HL-60 (cell line): Measurements from ENCODE around the gene AGTRAP.

Experiments used
- DNase-seq, 2 experiments: peaks; one replicate each; pipeline ENCODE4 v3.0.0-alpha.2; 2010 to 2020; ENCODE audit warnings: low read depth in 1 of 2, low spot score in 1 of 2
- H3K27ac ChIP-seq: fragments of 250-450 bp; sonication (Bioruptor Pico); replicated peaks from 2 replicates; pipeline ENCODE4 v1.5.1; 2020; ENCODE audit warnings: mild to moderate bottlenecking, moderate library complexity
- H3K27me3 ChIP-seq: fragments of 250-450 bp; sonication (Bioruptor Pico); 2 replicates; pipeline ENCODE4 v1.5.1; 2021; ENCODE audit warnings: mild to moderate bottlenecking, moderate library complexity; ENCODE audit not compliant: insufficient read depth, poor library complexity, severe bottlenecking
- H3K4me3 ChIP-seq: replicated peaks from 2 replicates; pipeline ENCODE4 v1.5.1; 2011; ENCODE audit warnings: mild to moderate bottlenecking, control low read depth, low read length; ENCODE audit not compliant: insufficient read depth
- CTCF ChIP-seq: IDR thresholded peaks from one replicate; pipeline ENCODE4 v1.5.1; 2011; ENCODE audit warnings: low read length, control low read depth, inconsistent platforms; ENCODE audit not compliant: insufficient read depth
- GABPA ChIP-seq: IDR thresholded peaks from 2 replicates; pipeline ENCODE4 v1.6.1; 2012; ENCODE audit warnings: low read depth
- POLR2AphosphoS5 ChIP-seq: IDR thresholded peaks from 2 replicates; pipeline ENCODE4 v1.6.1; 2012; ENCODE audit warnings: low read depth
- SPI1 ChIP-seq: IDR thresholded peaks from 2 replicates; pipeline ENCODE4 v1.6.1; 2012; ENCODE audit warnings: low read depth, mild to moderate bottlenecking, borderline replicate concordance
- TF ChIP-seq, protein P1 (sequence below): IDR thresholded peaks from 2 replicates; pipeline ENCODE4 v1.6.1; 2012; ENCODE audit warnings: low read depth; ENCODE audit not compliant: insufficient replicate concordance

The AGTRAP gene

GRCh38 chr1:11746092-11746491 lies 10.2 kb downstream of the AGTRAP start:
- Histone ChIP-seq H3K27ac (no peak overlapping the region), H3K4me3 (no peak overlapping the region), H3K27me3 (no peaks in the 10 kb centered on the region)
- DNase-seq, result no peak
- TF ChIP-seq CTCF, result no peak
- TF ChIP-seq, protein P1, sequence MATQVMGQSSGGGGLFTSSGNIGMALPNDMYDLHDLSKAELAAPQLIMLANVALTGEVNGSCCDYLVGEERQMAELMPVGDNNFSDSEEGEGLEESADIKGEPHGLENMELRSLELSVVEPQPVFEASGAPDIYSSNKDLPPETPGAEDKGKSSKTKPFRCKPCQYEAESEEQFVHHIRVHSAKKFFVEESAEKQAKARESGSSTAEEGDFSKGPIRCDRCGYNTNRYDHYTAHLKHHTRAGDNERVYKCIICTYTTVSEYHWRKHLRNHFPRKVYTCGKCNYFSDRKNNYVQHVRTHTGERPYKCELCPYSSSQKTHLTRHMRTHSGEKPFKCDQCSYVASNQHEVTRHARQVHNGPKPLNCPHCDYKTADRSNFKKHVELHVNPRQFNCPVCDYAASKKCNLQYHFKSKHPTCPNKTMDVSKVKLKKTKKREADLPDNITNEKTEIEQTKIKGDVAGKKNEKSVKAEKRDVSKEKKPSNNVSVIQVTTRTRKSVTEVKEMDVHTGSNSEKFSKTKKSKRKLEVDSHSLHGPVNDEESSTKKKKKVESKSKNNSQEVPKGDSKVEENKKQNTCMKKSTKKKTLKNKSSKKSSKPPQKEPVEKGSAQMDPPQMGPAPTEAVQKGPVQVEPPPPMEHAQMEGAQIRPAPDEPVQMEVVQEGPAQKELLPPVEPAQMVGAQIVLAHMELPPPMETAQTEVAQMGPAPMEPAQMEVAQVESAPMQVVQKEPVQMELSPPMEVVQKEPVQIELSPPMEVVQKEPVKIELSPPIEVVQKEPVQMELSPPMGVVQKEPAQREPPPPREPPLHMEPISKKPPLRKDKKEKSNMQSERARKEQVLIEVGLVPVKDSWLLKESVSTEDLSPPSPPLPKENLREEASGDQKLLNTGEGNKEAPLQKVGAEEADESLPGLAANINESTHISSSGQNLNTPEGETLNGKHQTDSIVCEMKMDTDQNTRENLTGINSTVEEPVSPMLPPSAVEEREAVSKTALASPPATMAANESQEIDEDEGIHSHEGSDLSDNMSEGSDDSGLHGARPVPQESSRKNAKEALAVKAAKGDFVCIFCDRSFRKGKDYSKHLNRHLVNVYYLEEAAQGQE, result no peak
- TF ChIP-seq SPI1, result no peak
- no peak for TF ChIP-seq POLR2AphosphoS5
- TF ChIP-seq GABPA, result no peak

DNA sequence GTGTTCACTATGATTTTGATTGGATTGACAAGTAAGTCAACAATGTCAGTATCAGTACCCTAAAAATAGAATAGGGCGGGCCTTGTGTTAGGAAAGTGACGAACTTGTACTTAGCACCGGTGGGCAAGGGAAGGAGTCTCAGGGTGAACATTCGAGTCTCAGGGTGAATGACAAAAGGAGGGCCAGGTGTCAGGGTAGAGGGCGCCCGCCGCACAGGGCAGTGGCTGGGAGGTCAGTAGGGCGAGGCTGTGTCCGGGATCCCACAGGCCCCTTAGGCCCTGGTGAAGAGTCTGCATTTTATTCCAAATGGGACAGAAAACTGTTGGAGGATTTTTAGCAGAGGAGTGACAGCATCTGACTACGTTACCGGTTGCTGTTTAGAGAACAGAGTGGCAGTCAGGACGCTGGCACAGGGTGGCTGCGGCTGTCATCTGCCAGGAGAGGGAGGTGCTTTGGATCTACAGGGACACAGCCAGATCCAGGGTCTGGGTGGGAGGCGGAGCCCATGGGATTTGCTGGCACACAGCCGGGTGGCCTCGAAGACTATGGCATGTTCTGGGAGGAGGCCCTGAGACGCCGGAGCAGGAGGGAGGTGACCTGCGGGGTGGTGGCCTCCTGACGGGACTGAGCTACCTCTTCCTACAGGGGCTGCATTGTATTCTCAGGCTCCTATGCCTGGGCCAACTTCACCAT lies 11.0 kb downstream of the AGTRAP start:
- no peak overlapping the region for H3K27ac ChIP-seq
- TF ChIP-seq, protein P1, result no peak
- TF ChIP-seq GABPA (no peak), CTCF (no peak), POLR2AphosphoS5 (no peak), SPI1 (no peak)
- no peaks in the 10 kb centered on the region for H3K27me3 ChIP-seq
- no peak overlapping the region for H3K4me3 ChIP-seq
- DNase-seq, result no peak

- DNase-seq, result no peak
- Histone ChIP-seq H3K27ac (peak overlapping the region; percentile 32), H3K27me3 (no peaks in the 10 kb centered on the region), H3K4me3 (no peak overlapping the region)
- TF ChIP-seq, protein P1, result no peak
- TF ChIP-seq GABPA (no peak), CTCF (no peak), POLR2AphosphoS5 (no peak), SPI1 (no peak)
These were observed 12.6 kb downstream of the AGTRAP start for GRCh38 chr1:11748294-11749202.
